ENCODE measurements around the gene SIAH2. TPM values are rescaled to one million over a fixed set of nuclear protein-coding genes. Genes with fewer than 3 reads are reported as not detected.

The SIAH2 gene
- total RNA-seq, 2 experiments from 2014 or later, result 22.2 to 29.1 TPM

Other genes with a start within 250 kb of the SIAH2 start
- 182 and 183 TPM in 2 replicates for gene SERP1, start 216.7 kb downstream of the SIAH2 start, total RNA-seq (2014; rRNA removed; shearing (Covaris generic))
- 97.4 and 101 TPM in 2 replicates for gene SERP1, start 216.7 kb downstream of the SIAH2 start, total RNA-seq (2022)
- gene EIF2A, start 216.4 kb downstream of the SIAH2 start, total RNA-seq (2014; rRNA removed; shearing (Covaris generic)), result 85.6 and 86.0 TPM in 2 replicates
- 105 and 130 TPM in 2 replicates for gene EIF2A, start 216.4 kb downstream of the SIAH2 start, total RNA-seq (2022)
- 36.8 and 60.7 TPM in 2 replicates for gene SELENOT, start 159.8 kb downstream of the SIAH2 start, total RNA-seq (2014; rRNA removed; shearing (Covaris generic))
- gene SELENOT, start 159.8 kb downstream of the SIAH2 start, total RNA-seq (2022), result 70.1 and 71.8 TPM in 2 replicates
- 0.41 TPM in 1 of 2 replicates, not detected in the other for gene ERICH6, start 59.2 kb downstream of the SIAH2 start, total RNA-seq (2014; rRNA removed; shearing (Covaris generic))
- 0.38 TPM in 1 of 2 replicates, not detected in the other for gene ERICH6, start 59.2 kb downstream of the SIAH2 start, total RNA-seq (2022)
- gene MINDY4B, start 142.3 kb upstream of the SIAH2 start, total RNA-seq (2014; rRNA removed; shearing (Covaris generic)), result not detected in 2 replicates
- gene MINDY4B, start 142.3 kb upstream of the SIAH2 start, total RNA-seq (2022), result not detected in 2 replicates
- gene CLRN1, start 209.6 kb upstream of the SIAH2 start, total RNA-seq (2014; rRNA removed; shearing (Covaris generic)), result not detected in 2 replicates
- gene CLRN1, start 209.6 kb upstream of the SIAH2 start, total RNA-seq (2022), result not detected in 2 replicates

All from OCI-LY7 (cell line).